Measurements from ENCODE around the gene GRN. TPM values are rescaled to one million over a fixed set of nuclear protein-coding genes. Genes with fewer than 3 reads are reported as not detected.

Gene GRN
- polyA plus RNA-seq, 1 of the 3 experiments (the other 2 are of a cell fraction) = 442 TPM

DNA sequence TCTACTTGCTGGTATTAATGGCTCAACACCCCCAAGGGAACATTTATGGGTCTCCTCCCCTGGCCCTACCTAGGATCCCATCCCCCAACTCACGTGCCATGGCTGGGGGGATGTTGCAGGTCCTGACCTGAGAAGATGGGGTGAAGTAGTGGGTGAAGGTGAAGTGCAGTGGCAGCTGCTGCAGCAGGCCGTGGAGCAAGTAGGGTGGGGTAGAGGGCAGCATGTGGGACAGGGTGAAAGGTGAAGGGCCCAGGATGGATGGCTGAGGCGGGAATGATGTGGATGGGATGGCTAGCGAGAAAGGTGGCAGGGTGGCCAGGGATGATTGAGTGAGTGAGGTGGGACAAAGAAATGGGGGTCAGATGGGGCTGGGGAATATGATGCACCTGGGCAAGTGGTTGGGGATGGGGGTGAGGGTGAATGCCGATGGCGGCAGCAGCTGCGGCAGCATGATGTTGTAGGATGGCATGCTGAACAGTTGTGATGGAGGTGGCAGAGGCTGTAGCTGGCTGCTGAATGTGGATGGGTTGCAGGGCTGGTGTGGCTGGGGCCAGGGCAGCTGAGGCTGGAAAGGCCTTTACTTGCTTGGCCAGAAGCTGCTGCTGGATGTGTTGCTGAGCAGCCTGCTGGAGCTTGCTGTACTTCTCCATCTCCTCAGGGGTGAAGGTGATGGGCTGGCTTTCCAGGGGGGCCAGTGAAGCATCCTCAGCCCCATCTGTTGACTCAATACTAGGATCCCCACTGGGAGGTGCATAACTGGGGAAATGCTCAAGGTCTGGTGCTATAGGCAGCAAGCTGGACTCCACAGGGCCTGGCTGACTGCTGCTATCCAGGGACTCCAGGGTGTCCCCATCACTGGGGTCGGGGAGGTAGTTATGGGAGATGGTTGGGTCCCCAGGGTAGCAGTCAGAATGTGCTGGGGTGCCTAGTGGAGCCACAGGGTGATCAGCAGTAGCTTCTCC lies 52.7 kb downstream of the GRN start:
- no peak overlapping the region for H3K4me2 ChIP-seq
- peaks cover 33 to 54% of the 10 kb centered on the region in 2 experiments for H3K36me3 ChIP-seq (replicated peaks in 1 of 2; ENCODE audit: control insufficient read depth in 1 of 2, insufficient read depth in 2 of 2, low read length in 1 of 2)
- no peaks in the 10 kb centered on the region for H3K27me3 ChIP-seq (ENCODE audit: insufficient read depth)
- no peak for DNase-seq
- H3K9me3 ChIP-seq = no peaks in the 10 kb centered on the region
- no peaks in the 10 kb centered on the region for H3K4me1 ChIP-seq (ENCODE audit: control insufficient read depth in 1 of 2, insufficient read depth in 2 of 2, low read depth in 1 of 2, low read length in 1 of 2)
- no peak overlapping the region for H3K9ac ChIP-seq
- WGBS (ENCODE audit: low lambda C conversion rate) = 95% methylated on average over 7 of the region's 8 CpGs
- no peak overlapping the region for H3K27ac ChIP-seq (ENCODE audit: low read depth in 2 of 2, low read length in 1 of 2)
- H3K79me2 ChIP-seq (ENCODE audit: insufficient read depth) = no peaks in the 10 kb centered on the region
- H2AFZ ChIP-seq (ENCODE audit: low read depth) = no peak overlapping the region
- POLR2A ChIA-PET = interaction anchor here (0.9 kb wide), 1 partner anchor 12 kb away, joined by 4 read pairs; no protein-coding TSS in a partner anchor
- H3K9me2 ChIP-seq = no peaks in the 10 kb centered on the region
- no peaks in the 10 kb centered on the region for H4K20me1 ChIP-seq (ENCODE audit: insufficient read depth)
- TF ChIP-seq TAF1 (IDR thresholded peaks at IDR 0.05; ENCODE audit: borderline replicate concordance, low read depth, low read length) (no peak), PBX3 (IDR thresholded peaks at IDR 0.05) (no peak), NFIC (IDR thresholded peaks at IDR 0.05; ENCODE audit: borderline replicate concordance) (no peak), NRF1 (IDR thresholded peaks at IDR 0.05; ENCODE audit: low read depth, low read length) (no peak), JUND (IDR thresholded peaks at IDR 0.05) (no peak), MXI1 (IDR thresholded peaks at IDR 0.05; ENCODE audit: low read depth, low read length) (no peak), RAD21 (IDR thresholded peaks at IDR 0.05; ENCODE audit: low read length) (no peak), ZBTB33 (IDR thresholded peaks at IDR 0.05; ENCODE audit: borderline replicate concordance, low read depth) (no peak), EZH2phosphoT487 (IDR thresholded peaks at IDR 0.05; ENCODE audit: borderline replicate concordance, low read depth) (no peak), FOXM1 (IDR thresholded peaks at IDR 0.05; ENCODE audit: low read depth) (no peak), FOXJ3 (CRISPR knock-in tag; IDR thresholded peaks at IDR 0.05) (no peak), RCOR1 (IDR thresholded peaks at IDR 0.05; ENCODE audit: low read length) (no peak), CHD2 (IDR thresholded peaks at IDR 0.05; ENCODE audit: low read length, partially characterized antibody) (no peak), SIN3A (IDR thresholded peaks at IDR 0.05; ENCODE audit: borderline replicate concordance, low read depth, low read length) (no peak), YY1 (IDR thresholded peaks at IDR 0.05; ENCODE audit: low read depth) (no peak)
- TF ChIP-seq, protein P1, sequence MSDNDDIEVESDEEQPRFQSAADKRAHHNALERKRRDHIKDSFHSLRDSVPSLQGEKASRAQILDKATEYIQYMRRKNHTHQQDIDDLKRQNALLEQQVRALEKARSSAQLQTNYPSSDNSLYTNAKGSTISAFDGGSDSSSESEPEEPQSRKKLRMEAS (IDR thresholded peaks at IDR 0.05; ENCODE audit: low read depth) = no peak
- TF ChIP-seq, protein P2, sequence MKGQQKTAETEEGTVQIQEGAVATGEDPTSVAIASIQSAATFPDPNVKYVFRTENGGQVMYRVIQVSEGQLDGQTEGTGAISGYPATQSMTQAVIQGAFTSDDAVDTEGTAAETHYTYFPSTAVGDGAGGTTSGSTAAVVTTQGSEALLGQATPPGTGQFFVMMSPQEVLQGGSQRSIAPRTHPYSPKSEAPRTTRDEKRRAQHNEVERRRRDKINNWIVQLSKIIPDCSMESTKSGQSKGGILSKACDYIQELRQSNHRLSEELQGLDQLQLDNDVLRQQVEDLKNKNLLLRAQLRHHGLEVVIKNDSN (IDR thresholded peaks at IDR 0.05; ENCODE audit: borderline replicate concordance, low read depth) = no peak
- TF ChIP-seq, protein P3, sequence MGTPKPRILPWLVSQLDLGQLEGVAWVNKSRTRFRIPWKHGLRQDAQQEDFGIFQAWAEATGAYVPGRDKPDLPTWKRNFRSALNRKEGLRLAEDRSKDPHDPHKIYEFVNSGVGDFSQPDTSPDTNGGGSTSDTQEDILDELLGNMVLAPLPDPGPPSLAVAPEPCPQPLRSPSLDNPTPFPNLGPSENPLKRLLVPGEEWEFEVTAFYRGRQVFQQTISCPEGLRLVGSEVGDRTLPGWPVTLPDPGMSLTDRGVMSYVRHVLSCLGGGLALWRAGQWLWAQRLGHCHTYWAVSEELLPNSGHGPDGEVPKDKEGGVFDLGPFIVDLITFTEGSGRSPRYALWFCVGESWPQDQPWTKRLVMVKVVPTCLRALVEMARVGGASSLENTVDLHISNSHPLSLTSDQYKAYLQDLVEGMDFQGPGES (IDR thresholded peaks at IDR 0.05; ENCODE audit: low read depth, low read length) = no peak
- TF ChIP-seq, protein P4, sequence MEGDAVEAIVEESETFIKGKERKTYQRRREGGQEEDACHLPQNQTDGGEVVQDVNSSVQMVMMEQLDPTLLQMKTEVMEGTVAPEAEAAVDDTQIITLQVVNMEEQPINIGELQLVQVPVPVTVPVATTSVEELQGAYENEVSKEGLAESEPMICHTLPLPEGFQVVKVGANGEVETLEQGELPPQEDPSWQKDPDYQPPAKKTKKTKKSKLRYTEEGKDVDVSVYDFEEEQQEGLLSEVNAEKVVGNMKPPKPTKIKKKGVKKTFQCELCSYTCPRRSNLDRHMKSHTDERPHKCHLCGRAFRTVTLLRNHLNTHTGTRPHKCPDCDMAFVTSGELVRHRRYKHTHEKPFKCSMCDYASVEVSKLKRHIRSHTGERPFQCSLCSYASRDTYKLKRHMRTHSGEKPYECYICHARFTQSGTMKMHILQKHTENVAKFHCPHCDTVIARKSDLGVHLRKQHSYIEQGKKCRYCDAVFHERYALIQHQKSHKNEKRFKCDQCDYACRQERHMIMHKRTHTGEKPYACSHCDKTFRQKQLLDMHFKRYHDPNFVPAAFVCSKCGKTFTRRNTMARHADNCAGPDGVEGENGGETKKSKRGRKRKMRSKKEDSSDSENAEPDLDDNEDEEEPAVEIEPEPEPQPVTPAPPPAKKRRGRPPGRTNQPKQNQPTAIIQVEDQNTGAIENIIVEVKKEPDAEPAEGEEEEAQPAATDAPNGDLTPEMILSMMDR (IDR thresholded peaks at IDR 0.05) = no peak
- CTCF ChIA-PET = interaction anchor here (0.6 to 1.4 kb wide), 5 partner anchors 12 to 135 kb away, joined by 3 to 5 read pairs (median 3); partner anchors contain the start of gene FAM171A2
- H3F3A ChIP-seq (replicated peaks; ENCODE audit: insufficient read depth) = peaks cover 3% of the 10 kb centered on the region
- no peak overlapping the region for H3K4me3 ChIP-seq (ENCODE audit: low read depth in 2 of 2, low read length in 1 of 2)

Measured in SK-N-SH (cell line).